SU-DHL-6 (cell line): ENCODE results near the gene ITGAL.

Experiments used
- H2AFZ ChIP-seq: fragments of 200-600 bp; sonication (generic); 2 replicates; pipeline ENCODE4 v1.6.1; 2014; ENCODE audit warnings: low read depth, mild to moderate bottlenecking, moderate library complexity, mixed read lengths, antibody characterized with exemption, low read length; ENCODE audit not compliant: severe bottlenecking
- H3F3A ChIP-seq: fragments of 200-600 bp; shearing (Covaris generic); 2 replicates; pipeline ENCODE4 v1.6.0; 2016; ENCODE audit warnings: antibody characterized with exemption, mild to moderate bottlenecking; ENCODE audit not compliant: insufficient read depth
- H3K27ac ChIP-seq: fragments of 200-600 bp; sonication (generic); 2 replicates; pipeline ENCODE4 v1.5.1; 2016; ENCODE audit warnings: low read depth, mild to moderate bottlenecking, low read length, moderate library complexity, mixed read lengths
- H3K27me3 ChIP-seq: fragments of 200-600 bp; sonication (generic), shearing (Covaris generic); 2 replicates; pipeline ENCODE4 v1.6.0; 2014; ENCODE audit warnings: mild to moderate bottlenecking, low read length
- H3K36me3 ChIP-seq: fragments of 200-600 bp; sonication (generic); 2 replicates; pipeline ENCODE4 v1.6.1; 2014; ENCODE audit warnings: mild to moderate bottlenecking, low read length, mixed read lengths
- H3K4me2 ChIP-seq: fragments of 300-600, 200-600 bp; shearing (Covaris generic), sonication (generic); 2 replicates; pipeline ENCODE4 v1.6.0; 2014; ENCODE audit warnings: low read length, low read depth, mild to moderate bottlenecking; ENCODE audit not compliant: poor library complexity, severe bottlenecking
- H3K4me3 ChIP-seq: fragments of 200-600 bp; sonication (generic); 2 replicates; pipeline ENCODE4 v1.5.1; 2014; ENCODE audit warnings: antibody characterized with exemption, low read length, mild to moderate bottlenecking, mixed read lengths; ENCODE audit not compliant: insufficient read depth, poor library complexity, severe bottlenecking
- H3K79me2 ChIP-seq: fragments of 200-600 bp; sonication (generic); 2 replicates; pipeline ENCODE4 v1.6.1; 2014; ENCODE audit warnings: mild to moderate bottlenecking, low read length, moderate library complexity; ENCODE audit not compliant: insufficient read depth
- H3K9ac ChIP-seq: fragments of 200-600 bp; sonication (generic); 2 replicates; pipeline ENCODE4 v1.7.0; 2014; ENCODE audit warnings: mild to moderate bottlenecking, low read length
- H3K9me2 ChIP-seq: fragments of 200-600 bp; sonication (generic); replicated peaks from 2 replicates; pipeline ENCODE4 v1.6.1; 2014; ENCODE audit warnings: low read length; ENCODE audit not compliant: insufficient read depth
- H3K9me3 ChIP-seq: fragments of 200-600 bp; sonication (generic); 2 replicates; pipeline ENCODE4 v1.6.1; 2014; ENCODE audit warnings: low read length, mixed read lengths; ENCODE audit not compliant: insufficient read depth
- H4K20me1 ChIP-seq: fragments of 200-600 bp; sonication (generic); 2 replicates; pipeline ENCODE4 v1.6.1; 2014; ENCODE audit warnings: low read depth, mild to moderate bottlenecking, antibody characterized with exemption, low read length, moderate library complexity, mixed read lengths
- EZH2phosphoT487 ChIP-seq: fragments of 200-600 bp; sonication (generic), shearing (Covaris generic); conservative IDR thresholded peaks from 2 replicates; pipeline ENCODE4 v1.6.1; 2018; ENCODE audit warnings: mild to moderate bottlenecking, antibody characterized with exemption, low read length, moderate library complexity, mixed read lengths
- TF ChIP-seq, protein P1 (sequence below): fragments of 200-600 bp; sonication (generic); IDR thresholded peaks from one replicate; pipeline ENCODE4 v1.5.1; 2017; ENCODE audit warnings: antibody characterized with exemption, mild to moderate bottlenecking, low read length, moderate library complexity; ENCODE audit not compliant: insufficient read depth, poor library complexity, severe bottlenecking

The ITGAL gene

GRCh38 chr16:30499284-30499683, 26.7 kb downstream of the ITGAL start:
- Histone ChIP-seq H3F3A (peaks cover 3% of the 10 kb centered on the region; the same call in 1 of the 2 replicates), H3K27ac (no peak overlapping the region), H3K9ac (no peak overlapping the region), H3K9me3 (no peaks in the 10 kb centered on the region), H4K20me1 (no peaks in the 10 kb centered on the region), H3K79me2 (peaks cover 6% of the 10 kb centered on the region; the same call in 1 of the 2 replicates), H3K36me3 (peaks cover 36% of the 10 kb centered on the region), H3K9me2 (no peaks in the 10 kb centered on the region), H3K4me3 (no peak overlapping the region), H3K4me2 (no peak overlapping the region), H2AFZ (no peak overlapping the region), H3K27me3 (no peaks in the 10 kb centered on the region)
- TF ChIP-seq, protein P1, sequence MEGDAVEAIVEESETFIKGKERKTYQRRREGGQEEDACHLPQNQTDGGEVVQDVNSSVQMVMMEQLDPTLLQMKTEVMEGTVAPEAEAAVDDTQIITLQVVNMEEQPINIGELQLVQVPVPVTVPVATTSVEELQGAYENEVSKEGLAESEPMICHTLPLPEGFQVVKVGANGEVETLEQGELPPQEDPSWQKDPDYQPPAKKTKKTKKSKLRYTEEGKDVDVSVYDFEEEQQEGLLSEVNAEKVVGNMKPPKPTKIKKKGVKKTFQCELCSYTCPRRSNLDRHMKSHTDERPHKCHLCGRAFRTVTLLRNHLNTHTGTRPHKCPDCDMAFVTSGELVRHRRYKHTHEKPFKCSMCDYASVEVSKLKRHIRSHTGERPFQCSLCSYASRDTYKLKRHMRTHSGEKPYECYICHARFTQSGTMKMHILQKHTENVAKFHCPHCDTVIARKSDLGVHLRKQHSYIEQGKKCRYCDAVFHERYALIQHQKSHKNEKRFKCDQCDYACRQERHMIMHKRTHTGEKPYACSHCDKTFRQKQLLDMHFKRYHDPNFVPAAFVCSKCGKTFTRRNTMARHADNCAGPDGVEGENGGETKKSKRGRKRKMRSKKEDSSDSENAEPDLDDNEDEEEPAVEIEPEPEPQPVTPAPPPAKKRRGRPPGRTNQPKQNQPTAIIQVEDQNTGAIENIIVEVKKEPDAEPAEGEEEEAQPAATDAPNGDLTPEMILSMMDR = no peak
- no peak for TF ChIP-seq EZH2phosphoT487

DNA sequence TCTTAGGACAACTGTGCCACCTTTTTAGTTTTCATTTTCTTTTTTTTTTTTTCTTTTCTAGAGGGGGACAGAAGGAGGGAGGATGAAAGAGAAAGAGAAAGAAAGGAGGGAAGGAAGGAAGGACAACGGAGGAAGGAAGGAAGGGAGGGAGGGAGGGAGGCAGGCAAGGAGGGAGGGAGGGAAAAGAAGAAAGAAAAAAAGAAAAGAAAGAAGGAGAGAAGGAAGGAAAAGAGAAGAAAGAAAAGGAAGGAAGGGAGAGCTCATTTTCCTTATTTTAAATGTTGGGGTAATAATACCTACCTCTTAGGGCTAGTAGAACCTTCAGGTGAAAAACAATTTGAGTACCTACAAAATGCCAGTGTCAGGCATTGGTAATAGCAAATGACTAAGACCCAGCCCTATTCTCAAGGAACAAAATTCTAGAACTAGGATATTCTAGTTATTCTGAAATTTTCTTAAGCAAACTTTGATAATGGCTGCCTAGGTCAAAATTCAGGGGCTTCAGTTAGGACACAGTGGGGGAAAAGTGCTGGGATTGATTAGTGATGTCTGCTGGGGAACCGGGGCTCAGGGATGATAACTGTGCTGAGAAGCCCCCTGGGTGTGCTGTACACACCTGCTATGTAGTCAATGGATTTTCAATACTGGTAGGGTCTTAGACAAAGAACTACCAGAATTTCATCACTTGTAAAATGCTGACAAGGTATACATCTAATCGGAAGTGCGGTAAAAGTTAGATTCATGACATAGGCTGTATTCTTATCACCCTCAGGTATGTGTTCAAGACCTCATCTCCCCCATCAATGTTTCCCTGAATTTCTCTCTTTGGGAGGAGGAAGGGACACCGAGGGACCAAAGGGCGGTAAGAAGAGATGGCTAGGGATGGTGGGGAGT, 31.1 kb downstream of the ITGAL start:
- Histone ChIP-seq H3K4me2 (no peak overlapping the region), H3F3A (peaks cover 7% of the 10 kb centered on the region), H3K4me3 (no peak overlapping the region), H4K20me1 (no peaks in the 10 kb centered on the region), H3K9ac (no peak overlapping the region), H3K9me2 (no peaks in the 10 kb centered on the region), H2AFZ (no peak overlapping the region), H3K36me3 (peaks cover 32% of the 10 kb centered on the region; the same call in 1 of the 2 replicates), H3K27me3 (no peaks in the 10 kb centered on the region), H3K79me2 (peaks cover 3% of the 10 kb centered on the region; the same call in 1 of the 2 replicates), H3K27ac (no peak overlapping the region), H3K9me3 (no peaks in the 10 kb centered on the region)
- TF ChIP-seq EZH2phosphoT487 = no peak
- TF ChIP-seq, protein P1 = no peak

GRCh38 chr16:30509081-30509765, 36.7 kb downstream of the ITGAL start:
- no peak for TF ChIP-seq EZH2phosphoT487
- TF ChIP-seq, protein P1 = no peak
- Histone ChIP-seq H3K27ac (no peak overlapping the region), H3K4me2 (no peak overlapping the region)

More at GRCh38 chr16:30509081-30509765, 36.7 kb downstream of the ITGAL start:
- no peaks in the 10 kb centered on the region for H4K20me1 ChIP-seq
- H3K79me2 ChIP-seq = no peaks in the 10 kb centered on the region
- peaks cover 43% of the 10 kb centered on the region for H3K36me3 ChIP-seq
- no peaks in the 10 kb centered on the region for H3K27me3 ChIP-seq
- no peaks in the 10 kb centered on the region for H3K9me3 ChIP-seq
- peaks cover 11% of the 10 kb centered on the region; the same call in 1 of the 2 replicates for H3F3A ChIP-seq
- H3K9ac ChIP-seq = no peak overlapping the region
- H3K9me2 ChIP-seq = no peaks in the 10 kb centered on the region
- H3K4me3 ChIP-seq = no peak overlapping the region
- H2AFZ ChIP-seq = no peak overlapping the region
